SK-N-SH (cell line): Measurements from ENCODE around the gene EXOC1. TPM values are rescaled to one million over a fixed set of nuclear protein-coding genes. Genes with fewer than 3 reads are reported as not detected.
"Not testable (repeated sequence)": the region's sequence is repeated elsewhere in the genome, so short reads cannot be mapped to it uniquely, and the experiment has no call there.

Experiments used
- CTCF ChIA-PET: fragments of 300-600, 350-600 bp; formaldehyde crosslinking; extraction: SDS; loops from one replicate; lab custom pipeline; 2021; lab: Yijun Ruan, JAX
- POLR2A ChIA-PET: fragments of 350-600 bp; sonication (Branson Sonifier 250); formaldehyde crosslinking; extraction: SDS; loops from one replicate; lab custom pipeline; 2020; ENCODE audit warnings: antibody characterized with exemption, inconsistent platforms; lab: Yijun Ruan, JAX
- DNase-seq: peaks from one replicate; pipeline ENCODE4 v3.0.0; 2012
- H2AFZ ChIP-seq: fragments of 200-600 bp; sonication (generic); 2 replicates; pipeline ENCODE4 v1.8.1; 2016; ENCODE audit warnings: antibody characterized with exemption, mild to moderate bottlenecking, low read depth
- H3F3A ChIP-seq: fragments of 200-600 bp; sonication (generic); replicated peaks from 2 replicates; pipeline ENCODE3; 2016; ENCODE audit warnings: antibody characterized with exemption, mild to moderate bottlenecking; ENCODE audit not compliant: insufficient read depth
- H3K27ac ChIP-seq, 2 experiments: fragments of 200-500 bp in 1 of 2; fragments of 200-600 bp in 1 of 2; sonication (Bioruptor generic) in 1 of 2; sonication (generic), shearing (Covaris generic) in 1 of 2; 2 replicates each; pipeline versions ENCODE4 v1.5.1 to v1.6.1; 2014 to 2016; ENCODE audit warnings: low read depth in 2 of 2, inconsistent platforms in 1 of 2, low read length in 1 of 2, mild to moderate bottlenecking in 1 of 2, mixed read lengths in 1 of 2
- H3K27me3 ChIP-seq: fragments of 200-600 bp; sonication (generic), shearing (Covaris generic); 2 replicates; pipeline ENCODE4 v1.6.1; 2016; ENCODE audit warnings: mixed run types; ENCODE audit not compliant: insufficient read depth
- H3K36me3 ChIP-seq, 2 experiments: fragments of 200-500 bp in 1 of 2; fragments of 200-600 bp in 1 of 2; sonication (Bioruptor generic) in 1 of 2; sonication (generic) in 1 of 2; replicated peaks in 1 of 2; 2 replicates each; pipeline versions ENCODE3 to v1.5.1; 2014 to 2016; ENCODE audit warnings: low read length in 1 of 2, mild to moderate bottlenecking in 1 of 2; ENCODE audit not compliant: insufficient read depth in 2 of 2, control insufficient read depth in 1 of 2
- H3K4me1 ChIP-seq, 2 experiments: fragments of 200-500 bp in 1 of 2; fragments of 200-600 bp in 1 of 2; sonication (Bioruptor generic) in 1 of 2; sonication (generic), shearing (Covaris generic) in 1 of 2; 2 replicates each; pipeline versions ENCODE4 v1.5.1 to v1.6.1; 2014 to 2016; ENCODE audit warnings: low read depth in 1 of 2, low read length in 1 of 2, mixed run types in 1 of 2; ENCODE audit not compliant: insufficient read depth in 2 of 2, control insufficient read depth in 1 of 2
- H3K4me2 ChIP-seq: fragments of 200-600 bp; sonication (generic), shearing (Covaris generic); 2 replicates; pipeline ENCODE4 v1.6.1; 2017; ENCODE audit warnings: mixed run types
- H3K4me3 ChIP-seq, 2 experiments: fragments of 200-500 bp in 1 of 2; fragments of 200-600 bp in 1 of 2; sonication (Bioruptor generic) in 1 of 2; sonication (generic), shearing (Covaris generic) in 1 of 2; 2 replicates each; pipeline versions ENCODE4 v1.5.1 to v1.8.1; 2014 to 2016; ENCODE audit warnings: low read depth in 2 of 2, inconsistent platforms in 1 of 2, low read length in 1 of 2, mild to moderate bottlenecking in 1 of 2, mixed read lengths in 1 of 2, moderate library complexity in 1 of 2
- H3K79me2 ChIP-seq: fragments of 200-600 bp; sonication (generic); 2 replicates; pipeline ENCODE4 v1.8.1; 2017; ENCODE audit warnings: mild to moderate bottlenecking; ENCODE audit not compliant: insufficient read depth
- H3K9ac ChIP-seq: fragments of 200-600 bp; sonication (generic); 2 replicates; pipeline ENCODE4 v1.6.1; 2017; ENCODE audit warnings: mixed run types
- H3K9me2 ChIP-seq: fragments of 200-600 bp; sonication (generic); 2 replicates; pipeline ENCODE4 v1.6.1; 2017; ENCODE audit warnings: mixed run types
- H3K9me3 ChIP-seq: fragments of 200-600 bp; sonication (generic); 2 replicates; pipeline ENCODE4 v1.6.1; 2017; ENCODE audit warnings: mixed run types, mild to moderate bottlenecking, moderate library complexity
- H4K20me1 ChIP-seq: fragments of 200-600 bp; sonication (generic); 2 replicates; pipeline ENCODE4 v1.6.1; 2017; ENCODE audit warnings: mild to moderate bottlenecking, mixed run types; ENCODE audit not compliant: insufficient read depth
- ELF1 ChIP-seq: IDR thresholded peaks from 2 replicates; pipeline ENCODE4 v1.4.0; 2012
- EP300 ChIP-seq, 2 experiments: IDR thresholded peaks; 2 replicates each; pipeline versions ENCODE4 v1.4.0 to v1.6.1; 2012; ENCODE audit warnings: borderline replicate concordance in 1 of 2, low read depth in 1 of 2, low read length in 1 of 2
- FOXM1 ChIP-seq: IDR thresholded peaks from 2 replicates; pipeline ENCODE4 v1.4.0; 2012; ENCODE audit warnings: low read depth, mild to moderate bottlenecking
- MAX ChIP-seq: IDR thresholded peaks from 2 replicates; pipeline ENCODE4 v1.4.0; 2012; ENCODE audit warnings: low read depth
- MXI1 ChIP-seq: IDR thresholded peaks from 2 replicates; pipeline ENCODE4 v1.6.1; 2012; ENCODE audit warnings: mild to moderate bottlenecking, low read depth, low read length, improper control_type of control experiment
- NRF1 ChIP-seq: IDR thresholded peaks from 2 replicates; pipeline ENCODE4 v1.6.1; 2012; ENCODE audit warnings: low read depth, mild to moderate bottlenecking, low read length
- PBX3 ChIP-seq: IDR thresholded peaks from 2 replicates; pipeline ENCODE4; 2012
- POLR2AphosphoS5 ChIP-seq: IDR thresholded peaks from 2 replicates; pipeline ENCODE4 v1.6.1; 2012; ENCODE audit warnings: low read depth, low read length
- RCOR1 ChIP-seq: fragments of 150-350 bp; IDR thresholded peaks from 2 replicates; pipeline ENCODE4 v1.6.1; 2017; ENCODE audit warnings: antibody characterized with exemption, low read length
- TAF1 ChIP-seq: IDR thresholded peaks from 2 replicates; pipeline ENCODE4 v1.6.1; 2012; ENCODE audit warnings: low read depth, mild to moderate bottlenecking, low read length, moderate library complexity, borderline replicate concordance
- TCF12 ChIP-seq: IDR thresholded peaks from 2 replicates; pipeline ENCODE4 v1.4.0; 2012
- YY1 ChIP-seq: IDR thresholded peaks from 2 replicates; pipeline ENCODE4 v1.4.0; 2012; ENCODE audit warnings: low read depth, mild to moderate bottlenecking
- ZBTB33 ChIP-seq: IDR thresholded peaks from 2 replicates; pipeline ENCODE4 v1.4.0; 2012; ENCODE audit warnings: low read depth, borderline replicate concordance
- WGBS: methylation state at CpG from one replicate; pipeline ENCODE4 v1.1.6; 2017; ENCODE audit warnings: low lambda C conversion rate; 5-methylcytosine and 5-hydroxymethylcytosine counted together
- polyA plus RNA-seq, 3 experiments: library from polyadenylated mRNA; depleted of rRNA; stranded (reverse); fragments of >200 nt; gene quantifications; 2 replicates each; pipeline ENCODE4 v1.2.3, GENCODE V29; 2012
- TF ChIP-seq, protein P1 (sequence below): fragments of 150-350 bp; IDR thresholded peaks from 2 replicates; pipeline ENCODE4 v1.6.1; 2016; ENCODE audit warnings: mild to moderate bottlenecking, low read depth, low read length

EXOC1 gene
- polyA plus RNA-seq, 1 of the 3 experiments (the other 2 are of a cell fraction): 13.5 TPM

GRCh38 chr4:55932511-55932910 is 79.1 kb downstream of the EXOC1 start:
- ChIA-PET POLR2A (no interaction called here), CTCF (interaction anchor here (0.9 to 4.8 kb wide), 3 partner anchors 16 to 207 kb away, joined by 3 to 33 read pairs (median 5); partner anchors contain the start of gene CEP135)
- H3K4me1 ChIP-seq: no peaks in the 10 kb centered on the region
- no peak overlapping the region for H3K4me3 ChIP-seq
- H3K27me3 ChIP-seq: no peaks in the 10 kb centered on the region
- H3K9me2 ChIP-seq: no peaks in the 10 kb centered on the region
- DNase-seq: no peak
- no peak overlapping the region for H3K9ac ChIP-seq
- H3K36me3 ChIP-seq: no peaks in the 10 kb centered on the region
- H3K9me3 ChIP-seq: peaks cover 5% of the 10 kb centered on the region; the same call in 1 of the 2 replicates
- H3F3A ChIP-seq: no peaks in the 10 kb centered on the region
- H4K20me1 ChIP-seq: no peaks in the 10 kb centered on the region
- no peaks in the 10 kb centered on the region for H3K79me2 ChIP-seq
- no peak for TF ChIP-seq MAX
- TF ChIP-seq FOXM1: no peak
- no peak for TF ChIP-seq EP300 (IDR thresholded peaks at IDR 0.05; ENCODE audit: borderline replicate concordance in 1 of 2, low read depth in 1 of 2, low read length in 1 of 2)
- no peak for TF ChIP-seq TAF1
- no peak for TF ChIP-seq POLR2AphosphoS5
- no peak for TF ChIP-seq ZBTB33
- no peak for TF ChIP-seq PBX3
- TF ChIP-seq, protein P1, sequence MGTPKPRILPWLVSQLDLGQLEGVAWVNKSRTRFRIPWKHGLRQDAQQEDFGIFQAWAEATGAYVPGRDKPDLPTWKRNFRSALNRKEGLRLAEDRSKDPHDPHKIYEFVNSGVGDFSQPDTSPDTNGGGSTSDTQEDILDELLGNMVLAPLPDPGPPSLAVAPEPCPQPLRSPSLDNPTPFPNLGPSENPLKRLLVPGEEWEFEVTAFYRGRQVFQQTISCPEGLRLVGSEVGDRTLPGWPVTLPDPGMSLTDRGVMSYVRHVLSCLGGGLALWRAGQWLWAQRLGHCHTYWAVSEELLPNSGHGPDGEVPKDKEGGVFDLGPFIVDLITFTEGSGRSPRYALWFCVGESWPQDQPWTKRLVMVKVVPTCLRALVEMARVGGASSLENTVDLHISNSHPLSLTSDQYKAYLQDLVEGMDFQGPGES: no peak
- TF ChIP-seq ELF1: no peak
- TF ChIP-seq NRF1: no peak
- TF ChIP-seq TCF12: no peak
- no peak for TF ChIP-seq MXI1
- TF ChIP-seq YY1: no peak
- 92% methylated on average over 3 of the region's 3 CpGs for WGBS
- no peak overlapping the region for H2AFZ ChIP-seq
- H3K4me2 ChIP-seq: no peak overlapping the region
- H3K27ac ChIP-seq: no peak overlapping the region

DNA sequence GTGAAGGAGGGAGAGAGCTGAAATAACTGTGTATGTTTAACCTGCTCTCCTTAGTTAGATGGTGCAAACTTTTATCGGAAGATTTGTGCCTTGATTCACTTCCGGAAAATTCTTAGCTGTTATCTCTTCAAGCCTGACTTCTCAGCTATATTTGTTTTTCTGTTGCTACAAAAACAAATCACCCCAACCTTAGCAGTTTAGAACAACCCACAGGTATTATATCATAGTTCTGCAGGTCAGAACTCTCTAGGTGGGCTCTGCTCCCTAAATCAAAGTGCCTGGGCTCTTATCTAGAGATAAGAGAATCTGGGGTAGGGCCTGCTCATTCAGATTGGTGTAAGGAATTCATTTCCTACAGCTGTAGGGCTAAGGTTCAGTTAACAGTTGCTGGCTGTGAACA is 80.2 kb downstream of the EXOC1 start:
- POLR2A ChIA-PET: no interaction called here
- 87% methylated on average over 2 of the region's 2 CpGs for WGBS
- no peak overlapping the region for H2AFZ ChIP-seq

DNA sequence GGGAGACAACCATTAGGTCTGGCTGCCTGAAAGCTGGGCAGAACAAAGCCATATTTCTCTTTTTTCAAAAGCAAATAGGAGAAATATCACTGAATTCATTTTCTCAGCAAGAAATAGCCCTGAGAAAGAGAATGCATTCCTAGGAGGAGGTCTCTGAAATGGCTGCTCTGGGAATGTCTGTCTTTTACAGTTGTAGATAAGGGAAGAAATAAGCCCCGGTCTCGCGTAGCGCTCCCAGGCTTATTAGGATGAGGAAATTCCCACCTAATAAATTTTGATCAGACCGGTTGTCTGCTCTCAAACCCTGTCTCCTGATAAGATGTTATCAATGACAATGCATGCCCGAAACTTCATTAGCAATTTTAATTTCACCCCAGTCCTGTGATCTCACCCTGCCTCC is 82.5 kb downstream of the EXOC1 start:
- H3K4me2 ChIP-seq, H3K9me2 ChIP-seq, H3K27me3 ChIP-seq, H3K4me3 ChIP-seq, H3K9me3 ChIP-seq, H3F3A ChIP-seq, H2AFZ ChIP-seq, DNase-seq, H3K36me3 ChIP-seq, H4K20me1 ChIP-seq, H3K9ac ChIP-seq, H3K4me1 ChIP-seq, H3K79me2 ChIP-seq, POLR2A ChIA-PET, H3K27ac ChIP-seq: not testable (repeated sequence)
- 86% methylated on average over 6 of the region's 6 CpGs for WGBS
- CTCF ChIA-PET: interaction anchor here (4.8 kb wide), 1 partner anchor 12 kb away, joined by 33 read pairs; the partner anchor contains the start of gene CEP135

More for the DNA sequence above, 80.2 kb downstream of the EXOC1 start:
- Histone ChIP-seq H3K4me1 (no peaks in the 10 kb centered on the region), H3K79me2 (no peaks in the 10 kb centered on the region), H3K27me3 (no peaks in the 10 kb centered on the region), H3K9me2 (no peaks in the 10 kb centered on the region), H3K36me3 (no peaks in the 10 kb centered on the region), H3K27ac (no peak overlapping the region), H3K4me3 (no peak overlapping the region)
- CTCF ChIA-PET: interaction anchor here (0.6 to 4.8 kb wide), 4 partner anchors 10 to 27 kb away, joined by 3 to 33 read pairs (median 3); partner anchors contain the start of gene CEP135
- no peak for DNase-seq
- TF ChIP-seq RCOR1: no peak
- TF ChIP-seq, all 33 proteins: peak for 0
- H3K9ac ChIP-seq: no peak overlapping the region
- H3K4me2 ChIP-seq: no peak overlapping the region
- H4K20me1 ChIP-seq: no peaks in the 10 kb centered on the region
- H3F3A ChIP-seq: no peaks in the 10 kb centered on the region
- H3K9me3 ChIP-seq: peaks cover 5% of the 10 kb centered on the region; the same call in 1 of the 2 replicates
